Ascending aorta (tissue), 2 donors: ENCODE measurements around the gene CNTNAP5. TPM values are rescaled to one million over a fixed set of nuclear protein-coding genes. Genes with fewer than 3 reads are reported as not detected.

Source experiments
- DNase-seq, 2 donors: peaks; one replicate each; pipeline ENCODE4 v3.0.0-alpha.2; 2019; ENCODE audit warnings: low spot score in 2 of 2
- H3K27ac ChIP-seq, 2 donors: fragments of 200-600 bp; sonication (generic); one replicate each; pipeline ENCODE4 v1.5.1; 2016 to 2017; ENCODE audit warnings: mild to moderate bottlenecking in 1 of 2
- H3K27me3 ChIP-seq: fragments of 200-600 bp; sonication (generic); one replicate; pipeline ENCODE4 v1.5.1; 2017
- H3K36me3 ChIP-seq, 2 donors: fragments of 200-600 bp; sonication (generic); one replicate each; pipeline ENCODE4 v1.5.1; 2016
- H3K4me1 ChIP-seq, 2 donors: fragments of 200-600 bp; sonication (generic); one replicate each; pipeline ENCODE4 v1.5.1; 2016 to 2017; ENCODE audit warnings: mild to moderate bottlenecking in 1 of 2
- H3K4me3 ChIP-seq, 2 donors: fragments of 200-600 bp; sonication (generic); one replicate each; pipeline ENCODE4 v1.5.1; 2016 to 2017; ENCODE audit warnings: mild to moderate bottlenecking in 1 of 2
- H3K9me3 ChIP-seq, 2 donors: fragments of 200-600 bp; sonication (generic); one replicate each; pipeline ENCODE4 v1.5.1; 2016
- intact Hi-C: fragments of 100-400 bp; cut with DNase I; formaldehyde crosslinking; loops from one replicate; pipeline ENCODE4 v1.15.1; 2023
- total RNA-seq: library from RNA; depleted of rRNA; stranded (reverse); fragments of >200 nt; gene quantifications from one replicate; pipeline ENCODE4 v1.1.0, GENCODE V29; 2016
- TF ChIP-seq, protein P1 (sequence below), 3 experiments: fragments of 200-600 bp in 2 of 3; fragments of 450-650 bp in 1 of 3; sonication (generic) in 2 of 3; IDR thresholded peaks; one replicate each; pipeline ENCODE4 v1.5.1; 2016 to 2019; ENCODE audit warnings: antibody characterized with exemption in 3 of 3, mild to moderate bottlenecking in 1 of 3, moderate library complexity in 1 of 3

The CNTNAP5 gene
- total RNA-seq, 1 donor from 2014 or later: not detected

- TF ChIP-seq, protein P1, sequence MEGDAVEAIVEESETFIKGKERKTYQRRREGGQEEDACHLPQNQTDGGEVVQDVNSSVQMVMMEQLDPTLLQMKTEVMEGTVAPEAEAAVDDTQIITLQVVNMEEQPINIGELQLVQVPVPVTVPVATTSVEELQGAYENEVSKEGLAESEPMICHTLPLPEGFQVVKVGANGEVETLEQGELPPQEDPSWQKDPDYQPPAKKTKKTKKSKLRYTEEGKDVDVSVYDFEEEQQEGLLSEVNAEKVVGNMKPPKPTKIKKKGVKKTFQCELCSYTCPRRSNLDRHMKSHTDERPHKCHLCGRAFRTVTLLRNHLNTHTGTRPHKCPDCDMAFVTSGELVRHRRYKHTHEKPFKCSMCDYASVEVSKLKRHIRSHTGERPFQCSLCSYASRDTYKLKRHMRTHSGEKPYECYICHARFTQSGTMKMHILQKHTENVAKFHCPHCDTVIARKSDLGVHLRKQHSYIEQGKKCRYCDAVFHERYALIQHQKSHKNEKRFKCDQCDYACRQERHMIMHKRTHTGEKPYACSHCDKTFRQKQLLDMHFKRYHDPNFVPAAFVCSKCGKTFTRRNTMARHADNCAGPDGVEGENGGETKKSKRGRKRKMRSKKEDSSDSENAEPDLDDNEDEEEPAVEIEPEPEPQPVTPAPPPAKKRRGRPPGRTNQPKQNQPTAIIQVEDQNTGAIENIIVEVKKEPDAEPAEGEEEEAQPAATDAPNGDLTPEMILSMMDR (IDR thresholded peaks at IDR 0.05): no peak
- no peaks in the 10 kb centered on the region for H3K4me1 ChIP-seq
- DNase-seq: no peak
- H3K36me3 ChIP-seq: no peaks in the 10 kb centered on the region
- H3K27me3 ChIP-seq: no peaks in the 10 kb centered on the region
- intact Hi-C loops: no loop called here
- no peak overlapping the region for H3K4me3 ChIP-seq
- H3K27ac ChIP-seq: no peak overlapping the region
- H3K9me3 ChIP-seq: no peaks in the 10 kb centered on the region
Measured at GRCh38 chr2:124911560-124911959, 886.5 kb downstream of the CNTNAP5 start.

GRCh38 chr2:124913868-124914267, 888.8 kb downstream of the CNTNAP5 start:
- no peak overlapping the region for H3K4me3 ChIP-seq
- no peak for DNase-seq
- TF ChIP-seq, protein P1 (IDR thresholded peaks at IDR 0.05): no peak
- no peaks in the 10 kb centered on the region for H3K9me3 ChIP-seq
- no peaks in the 10 kb centered on the region for H3K27me3 ChIP-seq
- no peak overlapping the region for H3K27ac ChIP-seq
- no peaks in the 10 kb centered on the region for H3K4me1 ChIP-seq
- H3K36me3 ChIP-seq: no peaks in the 10 kb centered on the region
- intact Hi-C loops: no loop called here

DNA sequence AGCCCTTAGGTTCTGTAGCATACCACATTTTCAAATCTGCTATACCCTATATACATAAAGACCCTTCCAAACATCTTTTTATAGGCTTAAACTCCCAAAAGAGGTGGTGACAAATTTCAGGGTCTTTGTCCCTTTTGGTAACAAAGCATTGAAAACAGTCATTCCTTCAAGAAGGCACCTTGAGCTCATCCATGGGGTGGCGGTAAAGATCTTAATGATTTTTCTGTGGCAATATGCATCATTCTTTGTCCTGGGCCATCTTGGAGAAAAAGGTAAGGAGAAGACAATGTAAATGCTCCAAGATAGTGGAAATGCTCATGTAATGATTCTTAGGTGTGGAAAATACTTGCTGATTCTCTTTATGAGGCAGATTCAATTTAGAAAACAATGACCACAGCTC, 890.5 kb downstream of the CNTNAP5 start:
- DNase-seq: no peak
- H3K36me3 ChIP-seq: no peaks in the 10 kb centered on the region

GRCh38 chr2:124919296-124919695, 894.2 kb downstream of the CNTNAP5 start:
- H3K27ac ChIP-seq: no peak overlapping the region
- TF ChIP-seq, protein P1 (IDR thresholded peaks at IDR 0.05): no peak
- intact Hi-C loops: no loop called here
- no peaks in the 10 kb centered on the region for H3K27me3 ChIP-seq
- no peaks in the 10 kb centered on the region for H3K36me3 ChIP-seq
- H3K4me1 ChIP-seq: no peaks in the 10 kb centered on the region
- no peak for DNase-seq
- H3K4me3 ChIP-seq: no peak overlapping the region
- H3K9me3 ChIP-seq: no peaks in the 10 kb centered on the region

More for the DNA sequence above, 890.5 kb downstream of the CNTNAP5 start:
- Histone ChIP-seq H3K9me3 (no peaks in the 10 kb centered on the region), H3K4me1 (no peaks in the 10 kb centered on the region), H3K4me3 (no peak overlapping the region), H3K27me3 (no peaks in the 10 kb centered on the region), H3K27ac (no peak overlapping the region)
- intact Hi-C loops: no loop called here
- TF ChIP-seq, protein P1 (IDR thresholded peaks at IDR 0.05): no peak

- no peak for DNase-seq
- Histone ChIP-seq H3K27me3 (no peaks in the 10 kb centered on the region), H3K36me3 (no peaks in the 10 kb centered on the region), H3K4me3 (no peak overlapping the region), H3K27ac (no peak overlapping the region), H3K4me1 (no peaks in the 10 kb centered on the region), H3K9me3 (no peaks in the 10 kb centered on the region)
- TF ChIP-seq, protein P1 (IDR thresholded peaks at IDR 0.05): no peak
- intact Hi-C loops: no loop called here
Measured at GRCh38 chr2:124920448-124920847, 895.4 kb downstream of the CNTNAP5 start.

DNA sequence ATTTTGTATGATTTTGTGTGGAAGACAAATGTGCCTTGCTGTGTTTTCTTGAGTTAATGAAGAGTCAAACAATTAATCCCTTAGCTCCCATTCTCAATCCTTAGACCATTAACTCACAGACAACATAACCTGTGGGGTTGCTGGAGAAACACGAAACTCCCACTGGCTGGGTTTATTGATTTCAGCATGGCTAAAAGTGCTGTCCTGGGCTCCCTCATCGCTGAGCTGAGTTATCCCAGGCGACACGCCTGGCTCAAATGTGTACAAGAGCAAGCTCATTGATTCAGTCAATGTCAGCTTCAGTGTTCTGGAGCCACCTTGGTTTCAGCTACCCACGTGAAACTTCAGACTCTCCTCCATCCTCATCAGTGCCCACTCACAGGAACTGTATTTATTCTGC, 896.1 kb downstream of the CNTNAP5 start:
- Histone ChIP-seq H3K9me3 (no peaks in the 10 kb centered on the region), H3K27me3 (no peaks in the 10 kb centered on the region), H3K27ac (no peak overlapping the region), H3K36me3 (no peaks in the 10 kb centered on the region), H3K4me1 (no peaks in the 10 kb centered on the region), H3K4me3 (no peak overlapping the region)
- DNase-seq: no peak
- TF ChIP-seq, protein P1 (IDR thresholded peaks at IDR 0.05): no peak
- intact Hi-C loops: no loop called here
